ENCODE results near the gene KCNA3. TPM values are rescaled to one million over a fixed set of nuclear protein-coding genes. Genes with fewer than 3 reads are reported as not detected.
A peak's percentile ranks its signal among the peaks of the same experiment; 100 is the strongest.

Gene KCNA3
- total RNA-seq, 2 donors from 2014 or later: 114 to 115 TPM

DNA sequence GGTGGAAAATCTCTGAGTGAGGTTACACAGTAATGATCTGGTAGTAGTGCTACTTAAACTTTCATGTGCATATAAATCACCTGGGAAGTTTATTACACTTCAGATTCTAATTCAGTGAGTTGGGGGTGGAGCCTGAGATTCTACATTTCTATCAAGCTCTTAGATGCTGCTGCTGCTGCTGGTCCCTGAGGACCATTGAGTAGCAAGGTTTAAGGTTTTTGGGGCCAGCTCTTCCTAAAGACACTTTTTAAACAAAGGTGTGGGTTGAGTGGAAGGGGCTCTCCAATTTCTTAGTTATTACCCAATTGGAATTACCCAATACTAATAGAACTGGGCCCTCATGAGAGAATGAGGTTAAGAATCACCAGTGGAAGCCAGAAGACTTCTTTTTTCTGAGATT, 29.5 kb downstream of the KCNA3 start:
- Mint-ChIP-seq H3K36me3 (ENCODE audit: low read depth) (peaks cover 2% of the 10 kb centered on the region), H3K4me3 (no peak overlapping the region), H3K27ac (peak overlapping the region; percentile 48), H3K4me1 (peaks cover 22% of the 10 kb centered on the region), H3K27me3 (no peaks in the 10 kb centered on the region)
- no peaks in the 10 kb centered on the region for H3K9me3 ChIP-seq (ENCODE audit: control insufficient read depth, low read length, poor library complexity, severe bottlenecking)
- DNase-seq (no peak), ATAC-seq (no peak)

DNA sequence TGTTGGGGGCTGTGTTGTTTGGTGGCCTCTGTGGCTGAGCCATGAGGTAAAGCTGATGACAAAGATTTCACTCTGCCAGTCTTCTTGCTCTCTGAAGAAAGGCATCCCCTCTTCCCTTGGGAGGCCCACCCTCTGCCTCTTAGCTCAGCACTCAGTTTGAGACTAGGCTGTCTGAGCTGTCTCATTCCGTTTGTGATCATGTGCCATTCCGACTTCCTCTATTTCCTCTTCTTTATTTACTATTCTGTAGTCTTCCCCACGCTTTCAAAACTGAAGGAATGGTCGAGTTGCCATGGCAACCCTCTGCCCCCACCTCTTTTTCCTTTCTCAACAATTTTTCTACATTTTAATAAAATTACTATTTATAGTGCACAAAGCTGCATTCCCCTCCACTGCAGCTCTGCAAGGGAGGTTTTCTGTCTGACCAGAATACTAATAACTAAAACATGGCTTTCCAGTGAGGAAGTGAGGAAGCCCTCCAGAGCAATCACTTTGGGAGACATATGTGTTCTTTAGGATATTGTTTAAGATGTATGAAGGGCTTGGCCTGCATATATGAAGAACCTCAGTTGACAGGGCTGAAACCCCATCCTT, 30.8 kb downstream of the KCNA3 start:
- Mint-ChIP-seq H3K27me3 (no peaks in the 10 kb centered on the region), H3K4me3 (no peak overlapping the region), H3K36me3 (ENCODE audit: low read depth) (peaks cover 2% of the 10 kb centered on the region), H3K27ac (peak overlapping the region; percentile 48), H3K4me1 (peaks cover 28% of the 10 kb centered on the region)
- H3K9me3 ChIP-seq (ENCODE audit: control insufficient read depth, low read length, poor library complexity, severe bottlenecking): no peaks in the 10 kb centered on the region
- DNase-seq (no peak), ATAC-seq (no peak)

DNA sequence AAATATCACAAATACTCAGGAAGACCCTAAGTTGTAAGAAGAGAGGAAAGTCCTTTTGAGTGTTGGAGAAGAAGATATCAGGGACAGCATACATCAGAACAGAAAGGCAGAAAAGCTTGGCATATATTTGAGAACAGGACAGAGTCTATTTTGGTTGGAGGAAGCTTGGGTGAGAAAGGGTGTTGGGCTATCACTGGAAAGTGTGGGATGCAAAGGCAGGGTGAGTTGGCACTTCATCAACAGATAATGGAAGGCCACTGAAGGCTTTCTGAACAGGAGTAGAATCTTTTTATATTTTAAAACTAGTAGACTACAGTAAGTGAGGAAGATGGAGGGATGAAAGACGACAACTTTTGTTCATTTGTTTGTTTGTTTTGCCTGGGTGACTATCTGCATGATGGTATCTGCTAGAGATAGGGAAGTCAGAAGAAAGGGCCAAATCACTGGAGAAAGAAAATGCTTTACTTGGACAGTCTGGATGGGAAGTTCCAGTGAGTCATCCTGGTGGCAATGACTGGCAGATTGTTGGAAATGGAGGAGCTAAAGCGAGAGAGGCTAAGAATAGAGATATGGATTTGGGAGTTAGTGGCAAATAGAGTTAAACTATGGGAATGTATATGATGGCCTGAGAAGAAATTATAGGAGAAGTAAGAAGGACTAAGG, 34.9 kb downstream of the KCNA3 start:
- Mint-ChIP-seq H3K4me3 (no peak overlapping the region), H3K27ac (peak overlapping the region; percentile 0), H3K36me3 (ENCODE audit: low read depth) (peaks cover 2% of the 10 kb centered on the region), H3K4me1 (peaks cover 42% of the 10 kb centered on the region), H3K27me3 (no peaks in the 10 kb centered on the region)
- DNase-seq (no peak), ATAC-seq (no peak)
- H3K9me3 ChIP-seq (ENCODE audit: control insufficient read depth, low read length, poor library complexity, severe bottlenecking): no peaks in the 10 kb centered on the region

DNA sequence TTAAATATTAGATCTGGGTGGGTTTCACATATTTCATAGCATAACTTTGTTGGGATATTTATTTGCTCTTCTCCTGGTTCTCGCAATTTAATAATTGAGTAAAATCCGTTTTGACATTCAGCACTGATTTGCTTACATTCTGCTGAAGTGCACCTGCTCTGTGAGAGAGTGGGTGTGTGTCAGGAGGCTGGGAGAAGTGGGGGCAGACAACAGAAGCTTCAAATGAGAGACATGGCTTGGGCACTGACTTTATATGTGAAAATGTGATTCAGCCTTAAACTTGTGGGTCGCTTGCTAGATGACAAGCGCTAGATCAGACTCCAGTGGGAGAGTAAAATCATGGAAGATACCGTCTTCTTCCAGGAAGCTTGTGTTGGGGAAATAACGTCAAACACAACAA, 36.2 kb downstream of the KCNA3 start:
- peak overlapping the region; percentile 0 for H3K27ac Mint-ChIP-seq
- H3K4me1 Mint-ChIP-seq: peaks cover 48% of the 10 kb centered on the region
- DNase-seq: no peak

DNA sequence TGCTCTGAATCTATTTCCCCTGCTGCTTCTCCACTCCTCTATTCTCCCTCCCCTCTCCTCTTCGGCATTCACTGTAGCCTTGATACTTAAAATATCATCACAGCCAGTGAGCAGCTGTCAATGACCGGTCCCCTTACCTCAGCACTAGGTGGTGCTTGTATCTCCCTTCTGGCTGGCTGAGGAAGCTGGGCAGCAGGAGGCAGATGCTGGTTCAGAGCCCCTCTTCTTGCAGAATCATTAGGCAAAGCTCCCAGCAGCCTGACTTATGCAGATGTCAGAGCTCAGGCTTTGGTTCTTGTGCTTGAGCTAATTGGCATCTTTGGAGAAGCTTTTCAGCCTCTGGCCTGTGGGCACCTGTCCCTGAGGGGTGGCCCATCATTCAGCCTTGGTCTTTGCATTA, 36.7 kb downstream of the KCNA3 start:
- ATAC-seq: no peak
- H3K9me3 ChIP-seq (ENCODE audit: control insufficient read depth, low read length, poor library complexity, severe bottlenecking): no peaks in the 10 kb centered on the region
- H3K27ac Mint-ChIP-seq: peak overlapping the region; percentile 0
- no peaks in the 10 kb centered on the region for H3K27me3 Mint-ChIP-seq
- DNase-seq: no peak
- peaks cover 52% of the 10 kb centered on the region for H3K4me1 Mint-ChIP-seq
- peak overlapping the region; percentile 49 for H3K4me3 Mint-ChIP-seq
- H3K36me3 Mint-ChIP-seq (ENCODE audit: low read depth): peaks cover 2% of the 10 kb centered on the region

More for the DNA sequence above, 36.2 kb downstream of the KCNA3 start:
- no peak for ATAC-seq
- H3K9me3 ChIP-seq (ENCODE audit: control insufficient read depth, low read length, poor library complexity, severe bottlenecking): no peaks in the 10 kb centered on the region
- H3K27me3 Mint-ChIP-seq: no peaks in the 10 kb centered on the region
- peaks cover 2% of the 10 kb centered on the region for H3K36me3 Mint-ChIP-seq (ENCODE audit: low read depth)
- no peak overlapping the region for H3K4me3 Mint-ChIP-seq

DNA sequence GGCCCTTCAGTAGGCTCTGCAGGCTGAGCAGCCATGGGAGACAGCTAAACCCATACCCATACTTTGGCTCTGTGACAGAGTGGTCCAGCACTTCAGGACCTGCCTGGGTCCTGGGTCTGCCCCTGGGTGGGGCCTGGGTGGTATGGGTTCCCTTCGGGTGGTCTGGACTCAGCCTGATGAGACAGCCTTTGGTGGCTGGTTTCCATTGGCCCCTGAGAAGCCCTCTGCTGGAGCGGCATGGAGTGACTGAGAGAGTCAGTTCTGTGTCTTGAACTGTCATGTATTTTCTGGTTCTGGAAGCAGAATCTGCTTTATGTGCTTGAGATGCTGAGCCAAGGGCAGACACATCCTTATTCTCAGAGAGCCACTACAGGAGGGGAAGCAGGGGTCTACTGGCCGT, 37.3 kb downstream of the KCNA3 start:
- Mint-ChIP-seq H3K4me1 (peaks cover 49% of the 10 kb centered on the region), H3K27ac (peak overlapping the region; percentile 0), H3K4me3 (no peak overlapping the region), H3K27me3 (no peaks in the 10 kb centered on the region), H3K36me3 (ENCODE audit: low read depth) (peaks cover 2% of the 10 kb centered on the region)
- no peaks in the 10 kb centered on the region for H3K9me3 ChIP-seq (ENCODE audit: control insufficient read depth, low read length, poor library complexity, severe bottlenecking)
- DNase-seq (no peak), ATAC-seq (no peak)

DNA sequence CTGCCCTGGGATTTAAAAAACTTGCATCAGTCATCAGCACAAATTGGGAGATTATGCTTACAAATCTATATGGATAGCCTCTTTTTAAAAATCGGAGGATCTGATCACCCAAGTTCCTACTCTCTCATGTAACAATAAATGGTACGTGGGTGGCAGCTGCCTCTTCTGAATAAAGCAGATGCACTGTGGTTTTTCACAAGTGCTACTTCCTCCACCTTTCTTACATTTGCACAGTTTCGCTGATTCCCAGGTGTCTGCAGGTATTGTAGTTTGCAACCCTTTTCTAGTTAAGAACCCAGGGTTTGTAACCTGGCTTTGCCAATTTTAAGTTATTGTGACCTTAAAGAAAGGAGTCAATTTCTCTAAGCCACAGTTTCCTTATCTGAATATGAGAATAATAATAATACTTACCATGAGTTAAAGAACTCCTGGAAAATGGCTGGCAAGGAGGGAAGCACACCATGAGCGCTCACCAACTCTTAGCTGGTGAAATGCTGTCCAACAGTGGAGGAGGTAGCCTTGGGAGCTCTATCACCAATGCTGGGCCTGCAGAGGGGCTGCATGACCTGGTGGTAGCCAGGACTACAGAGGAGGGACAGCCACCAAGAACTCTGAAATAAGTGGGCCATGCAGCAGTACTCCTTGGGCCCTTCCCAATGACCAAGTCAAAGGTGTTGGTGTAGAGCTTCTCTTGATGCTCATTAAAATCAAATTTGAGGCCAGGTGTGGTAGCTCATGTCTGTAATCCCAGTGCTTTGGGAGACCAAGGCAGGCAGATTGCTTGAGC, 38.4 kb downstream of the KCNA3 start:
- Mint-ChIP-seq H3K4me1 (peaks cover 49% of the 10 kb centered on the region), H3K36me3 (ENCODE audit: low read depth) (peaks cover 2% of the 10 kb centered on the region), H3K27me3 (no peaks in the 10 kb centered on the region), H3K27ac (no peak overlapping the region), H3K4me3 (peak overlapping the region; percentile 71)
- H3K9me3 ChIP-seq (ENCODE audit: control insufficient read depth, low read length, poor library complexity, severe bottlenecking): no peaks in the 10 kb centered on the region
- no peak for ATAC-seq
- DNase-seq: no peak

DNA sequence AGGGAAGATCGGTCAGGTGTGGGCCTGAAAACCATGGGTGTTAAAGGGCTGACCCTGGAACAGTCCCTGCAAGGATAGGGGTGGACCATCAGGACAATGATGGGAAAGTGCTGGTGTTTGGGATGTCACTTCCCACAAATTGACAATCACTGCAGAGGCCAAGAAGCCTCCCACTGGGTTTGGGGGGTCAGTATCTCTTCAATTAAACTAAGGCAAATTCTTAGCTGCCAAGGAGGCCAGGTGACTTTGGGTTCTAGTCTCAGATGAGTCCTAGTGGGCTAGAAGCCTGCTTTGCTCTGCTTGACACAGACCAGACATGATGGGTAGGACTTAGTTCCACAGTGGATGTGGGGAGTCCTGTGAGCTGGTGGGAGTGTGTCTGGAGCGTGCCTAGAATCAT, 39.3 kb downstream of the KCNA3 start:
- no peak overlapping the region for H3K27ac Mint-ChIP-seq
- no peaks in the 10 kb centered on the region for H3K27me3 Mint-ChIP-seq
- ATAC-seq (no peak), DNase-seq (no peak)
- H3K4me1 Mint-ChIP-seq: peaks cover 49% of the 10 kb centered on the region
- H3K9me3 ChIP-seq (ENCODE audit: control insufficient read depth, low read length, poor library complexity, severe bottlenecking): no peaks in the 10 kb centered on the region
- peaks cover 2% of the 10 kb centered on the region for H3K36me3 Mint-ChIP-seq (ENCODE audit: low read depth)
- H3K4me3 Mint-ChIP-seq: peak overlapping the region; percentile 71

DNA sequence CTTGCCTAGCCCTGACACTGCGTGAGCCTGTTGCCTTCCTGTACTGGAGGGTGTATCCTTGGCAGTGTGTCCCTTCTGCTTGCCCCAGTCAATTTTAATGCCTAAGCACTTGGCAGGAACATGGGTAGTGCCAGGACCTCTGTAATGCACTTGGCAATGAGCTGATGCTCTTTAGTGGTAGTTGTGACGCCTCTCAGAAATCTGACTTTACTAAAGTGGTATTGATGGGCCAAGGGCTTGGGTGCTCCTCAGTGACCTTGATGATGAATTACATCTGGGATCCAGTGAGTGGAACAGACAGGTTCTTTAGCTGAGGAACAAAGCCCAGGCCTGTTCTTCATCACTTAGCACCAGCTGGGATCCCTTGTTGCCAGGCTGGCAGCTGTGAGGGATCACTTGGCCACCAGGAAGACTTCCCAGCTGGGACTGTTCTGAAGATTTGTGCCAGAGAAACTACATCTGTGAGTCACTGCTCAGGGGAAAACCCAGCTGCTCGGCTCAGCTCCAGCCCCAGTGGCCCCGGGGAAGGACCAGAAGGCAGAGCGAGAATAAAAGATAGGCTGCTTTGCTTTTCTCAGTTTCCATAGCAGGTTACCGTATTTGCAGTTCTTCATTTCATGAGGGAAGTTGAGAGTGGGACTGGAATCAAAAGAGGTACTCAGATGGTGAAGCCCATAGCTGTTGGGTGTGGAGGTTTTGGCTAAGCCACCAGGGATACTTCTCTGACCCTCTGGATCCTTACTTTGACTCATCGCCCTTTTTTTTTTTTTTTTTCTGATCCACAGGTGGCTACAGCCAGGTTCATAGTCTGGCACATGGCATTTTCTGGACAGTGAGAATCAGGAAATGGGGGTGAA, 40.1 kb downstream of the KCNA3 start:
- Mint-ChIP-seq H3K27me3 (no peaks in the 10 kb centered on the region), H3K4me1 (peaks cover 43% of the 10 kb centered on the region), H3K4me3 (peak overlapping the region; percentile 71), H3K27ac (no peak overlapping the region), H3K36me3 (ENCODE audit: low read depth) (no peaks in the 10 kb centered on the region)
- H3K9me3 ChIP-seq (ENCODE audit: control insufficient read depth, low read length, poor library complexity, severe bottlenecking): no peaks in the 10 kb centered on the region
- ATAC-seq (peak; percentile 58), DNase-seq (peak; percentile 43 to 61 (median 57))

DNA sequence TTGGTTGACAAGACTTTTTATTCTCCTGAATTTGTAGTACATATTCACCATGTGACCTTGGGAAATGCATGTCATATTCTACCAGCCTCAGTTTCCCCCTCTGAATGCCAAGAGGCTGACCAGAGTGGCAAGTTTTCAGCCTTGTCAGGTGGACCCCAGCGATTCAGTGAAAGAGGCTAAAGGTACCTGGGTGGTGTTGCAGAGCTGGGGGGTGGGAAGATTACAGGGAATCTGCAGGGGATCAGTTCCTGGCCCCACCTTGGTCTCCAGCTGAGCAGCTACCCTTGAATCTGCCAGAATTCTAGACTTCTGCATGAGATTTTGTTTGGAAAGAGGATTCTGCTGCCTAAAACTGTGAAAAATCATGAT, 40.7 kb downstream of the KCNA3 start:
- ATAC-seq: no peak
- Mint-ChIP-seq H3K4me3 (peak overlapping the region; percentile 71), H3K4me1 (peaks cover 45% of the 10 kb centered on the region)

DNA sequence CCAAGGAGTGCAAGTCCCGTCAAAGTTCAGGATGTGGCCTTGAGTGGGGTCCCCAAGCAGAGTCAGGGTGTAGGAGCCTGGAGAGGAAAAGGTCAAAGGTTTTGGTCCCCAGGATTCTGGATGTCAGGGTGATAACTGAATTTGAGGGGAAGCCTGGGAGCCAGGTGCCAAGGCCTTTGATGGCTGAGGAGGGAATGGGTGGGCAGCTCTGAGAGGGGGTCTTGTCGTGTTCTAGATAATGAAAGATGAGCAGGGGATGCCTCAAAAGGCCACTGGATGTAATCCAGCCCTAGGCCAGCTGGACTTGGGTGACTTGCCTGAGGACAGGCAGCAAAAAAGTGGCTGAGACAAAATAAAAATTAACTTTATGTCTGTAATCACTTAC, 41.1 kb downstream of the KCNA3 start:
- no peaks in the 10 kb centered on the region for H3K27me3 Mint-ChIP-seq
- peaks cover 44% of the 10 kb centered on the region for H3K4me1 Mint-ChIP-seq
- H3K9me3 ChIP-seq (ENCODE audit: control insufficient read depth, low read length, poor library complexity, severe bottlenecking): no peaks in the 10 kb centered on the region
- H3K27ac Mint-ChIP-seq: no peak overlapping the region
- peak overlapping the region; percentile 71 for H3K4me3 Mint-ChIP-seq
- no peaks in the 10 kb centered on the region for H3K36me3 Mint-ChIP-seq (ENCODE audit: low read depth)
- DNase-seq: no peak
- no peak for ATAC-seq

More for the DNA sequence above, 40.7 kb downstream of the KCNA3 start:
- no peaks in the 10 kb centered on the region for H3K27me3 Mint-ChIP-seq
- no peaks in the 10 kb centered on the region for H3K36me3 Mint-ChIP-seq (ENCODE audit: low read depth)
- no peak for DNase-seq
- H3K9me3 ChIP-seq (ENCODE audit: control insufficient read depth, low read length, poor library complexity, severe bottlenecking): no peaks in the 10 kb centered on the region
- H3K27ac Mint-ChIP-seq: no peak overlapping the region

DNA sequence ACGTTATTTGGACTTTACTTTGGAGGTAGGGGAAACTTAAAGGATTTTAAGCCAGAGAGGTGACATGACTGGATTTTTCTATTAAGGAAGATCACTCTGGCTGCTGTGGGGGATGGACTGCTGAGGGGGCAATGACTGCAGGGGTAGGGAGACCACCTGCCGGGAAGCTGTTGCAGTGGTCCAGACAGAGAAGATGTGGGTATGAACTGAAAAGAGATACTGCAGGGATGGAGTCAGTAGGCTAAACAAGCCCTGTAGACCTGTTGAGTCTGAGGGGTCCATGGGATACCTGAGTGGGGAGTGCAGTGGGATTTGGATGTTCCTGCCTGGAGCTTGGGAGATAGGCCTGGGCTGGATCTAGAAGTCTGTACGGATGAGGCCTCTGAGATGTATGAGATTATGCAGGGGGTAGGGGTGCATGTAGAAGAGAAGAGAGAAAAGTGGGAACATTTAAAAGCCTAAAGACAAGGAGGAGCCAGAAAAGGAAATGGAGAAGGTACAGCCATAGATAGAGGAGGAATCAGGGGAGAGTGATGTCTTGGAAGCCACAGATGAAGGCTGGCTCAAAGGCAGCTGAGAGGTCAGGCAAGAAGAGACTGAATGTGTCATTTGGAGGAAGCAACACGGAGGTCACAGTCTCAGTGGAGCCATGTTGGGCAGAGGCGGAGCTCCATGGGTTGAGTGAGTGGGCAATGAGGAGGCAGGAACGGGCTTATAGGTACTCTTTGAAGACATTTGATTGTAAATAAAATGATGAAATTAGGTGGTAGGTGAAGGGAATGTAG, 42.7 kb downstream of the KCNA3 start:
- DNase-seq (no peak), ATAC-seq (no peak)
- H3K4me3 Mint-ChIP-seq: no peak overlapping the region
- H3K27ac Mint-ChIP-seq: no peak overlapping the region
- no peaks in the 10 kb centered on the region for H3K36me3 Mint-ChIP-seq (ENCODE audit: low read depth)
- no peaks in the 10 kb centered on the region for H3K27me3 Mint-ChIP-seq
- H3K9me3 ChIP-seq (ENCODE audit: control insufficient read depth, low read length, poor library complexity, severe bottlenecking): no peaks in the 10 kb centered on the region
- H3K4me1 Mint-ChIP-seq: peaks cover 48% of the 10 kb centered on the region
